IMR-90 (cell line): ENCODE data around the gene KLK14. TPM values are rescaled to one million over a fixed set of nuclear protein-coding genes. Genes with fewer than 3 reads are reported as not detected.

Source experiments
- ATAC-seq: fragments of 200-7000 bp; cut with Tn5 transposase; 2 replicates; pipeline ENCODE4 v1.9.1; 2020; ENCODE audit warnings: low read depth, mild to moderate bottlenecking, moderate library complexity
- BruUV-seq: library from RNA; stranded (reverse); fragments of 400-500 nt; replicated peaks from 2 replicates; lab custom pipeline; 2021; lab: Mats Ljungman, UMichigan
- CTCF ChIA-PET: fragments of 300-600 bp; formaldehyde crosslinking; extraction: SDS; loops from one replicate; lab custom pipeline; 2021; ENCODE audit warnings: antibody characterized with exemption; lab: Yijun Ruan, JAX
- POLR2A ChIA-PET: fragments of 300-600 bp; sonication (Branson Sonifier 250); formaldehyde crosslinking; loops from one replicate; lab custom pipeline; 2022; ENCODE audit warnings: antibody characterized with exemption; ENCODE audit not compliant: unreplicated experiment; lab: Charles Lee
- DNase-seq: peaks from one replicate; pipeline ENCODE4 v3.0.0; 2013
- H2AFZ ChIP-seq: replicated peaks from 2 replicates; pipeline ENCODE3; 2013; ENCODE audit warnings: low read length, mild to moderate bottlenecking; ENCODE audit not compliant: poor library complexity
- H2AK5ac ChIP-seq: 2 replicates; pipeline ENCODE4 v1.6.1; 2013; ENCODE audit warnings: low read depth, low read length, inconsistent platforms
- H2AK9ac ChIP-seq: replicated peaks from 2 replicates; pipeline ENCODE3; 2013; ENCODE audit warnings: mild to moderate bottlenecking, low read depth, low read length, moderate library complexity; ENCODE audit not compliant: poor library complexity
- H2BK120ac ChIP-seq: 2 replicates; pipeline ENCODE4 v1.6.1; 2013; ENCODE audit warnings: low read depth, low read length, inconsistent platforms
- H2BK15ac ChIP-seq: 3 replicates; pipeline ENCODE4 v1.6.1; 2013; ENCODE audit warnings: low read depth, low read length, inconsistent platforms
- H2BK20ac ChIP-seq: 2 replicates; pipeline ENCODE4 v1.6.1; 2013; ENCODE audit warnings: low read depth, mild to moderate bottlenecking, inconsistent platforms, low read length, moderate library complexity
- H2BK5ac ChIP-seq: 2 replicates; pipeline ENCODE4 v1.6.1; 2013; ENCODE audit warnings: mild to moderate bottlenecking, low read depth, low read length, inconsistent platforms; ENCODE audit not compliant: poor library complexity, severe bottlenecking
- H3K14ac ChIP-seq: replicated peaks from 2 replicates; pipeline ENCODE4 v1.6.1; 2013; ENCODE audit warnings: low read depth, low read length, inconsistent platforms
- H3K18ac ChIP-seq: 2 replicates; pipeline ENCODE4 v1.6.1; 2013; ENCODE audit warnings: low read depth, low read length, control low read depth
- H3K23ac ChIP-seq: 2 replicates; pipeline ENCODE4 v1.6.1; 2013; ENCODE audit warnings: low read depth, low read length, inconsistent platforms
- H3K27ac ChIP-seq: 2 replicates; pipeline ENCODE4 v1.5.1; 2013; ENCODE audit warnings: mild to moderate bottlenecking, control low read depth, low read length; ENCODE audit not compliant: insufficient read depth
- H3K27me3 ChIP-seq: 2 replicates; pipeline ENCODE4 v1.6.1; 2013; ENCODE audit warnings: low read length; ENCODE audit not compliant: control insufficient read depth, insufficient read depth
- H3K36me3 ChIP-seq: 2 replicates; pipeline ENCODE4 v1.6.1; 2013; ENCODE audit warnings: low read length, mixed read lengths; ENCODE audit not compliant: control insufficient read depth, insufficient read depth
- H3K4ac ChIP-seq: 2 replicates; pipeline ENCODE4 v1.6.1; 2013; ENCODE audit warnings: low read depth, low read length, inconsistent platforms
- H3K4me1 ChIP-seq: 2 replicates; pipeline ENCODE4 v1.6.1; 2013; ENCODE audit warnings: low read length, mixed read lengths; ENCODE audit not compliant: control insufficient read depth, insufficient read depth
- H3K4me2 ChIP-seq: 2 replicates; pipeline ENCODE4 v1.6.1; 2013; ENCODE audit warnings: low read depth, mild to moderate bottlenecking, control low read depth, low read length, moderate library complexity
- H3K4me3 ChIP-seq: 2 replicates; pipeline ENCODE4 v1.5.1; 2013; ENCODE audit warnings: low read depth, mild to moderate bottlenecking, control low read depth, low read length, moderate library complexity; ENCODE audit not compliant: insufficient read depth
- H3K56ac ChIP-seq: 2 replicates; pipeline ENCODE4 v1.6.1; 2013; ENCODE audit warnings: low read length, inconsistent platforms; ENCODE audit not compliant: insufficient read depth; ENCODE audit errors: extremely low read depth
- H3K79me1 ChIP-seq, 2 experiments: 2 replicates each; pipeline ENCODE4 v1.6.1; 2013; ENCODE audit warnings: low read length in 2 of 2, inconsistent platforms in 1 of 2, low read depth in 1 of 2
- H3K9ac ChIP-seq: 2 replicates; pipeline ENCODE4 v1.6.1; 2013; ENCODE audit warnings: low read depth, low read length, control low read depth
- H3K9me1 ChIP-seq: 2 replicates; pipeline ENCODE4 v1.6.1; 2013; ENCODE audit warnings: low read length, inconsistent platforms; ENCODE audit not compliant: insufficient read depth
- H3K9me3 ChIP-seq: 2 replicates; pipeline ENCODE4 v1.6.1; 2013; ENCODE audit warnings: low read length; ENCODE audit not compliant: control insufficient read depth, insufficient read depth
- H4K20me1 ChIP-seq: 2 replicates; pipeline ENCODE4 v1.6.1; 2013; ENCODE audit warnings: low read length, inconsistent platforms; ENCODE audit not compliant: insufficient read depth
- H4K5ac ChIP-seq: 2 replicates; pipeline ENCODE4 v1.6.1; 2013; ENCODE audit warnings: mild to moderate bottlenecking, low read depth, low read length, control low read depth
- H4K8ac ChIP-seq, 2 experiments: 2 replicates each; pipeline ENCODE4 v1.6.1; 2013; ENCODE audit warnings: low read depth in 2 of 2, low read length in 2 of 2, control low read depth in 1 of 2, inconsistent platforms in 1 of 2
- H4K91ac ChIP-seq: 2 replicates; pipeline ENCODE4 v1.6.1; 2013; ENCODE audit warnings: low read depth, low read length, inconsistent platforms; ENCODE audit not compliant: insufficient read depth
- BHLHE40 ChIP-seq: fragments of 150-350 bp; IDR thresholded peaks from 2 replicates; pipeline ENCODE4 v1.6.1; 2016; ENCODE audit warnings: mild to moderate bottlenecking, low read depth, low read length
- CEBPB ChIP-seq: IDR thresholded peaks from 2 replicates; pipeline ENCODE4 v1.6.1; 2012; ENCODE audit warnings: low read depth, low read length, improper control_type of control experiment
- CHD1 ChIP-seq: IDR thresholded peaks from 2 replicates; pipeline ENCODE4 v1.6.1; 2012; ENCODE audit warnings: low read depth, low read length, improper control_type of control experiment
- FOS ChIP-seq: fragments of 150-350 bp; IDR thresholded peaks from 2 replicates; pipeline ENCODE4 v1.6.1; 2016; ENCODE audit warnings: low read depth, low read length
- MAFK ChIP-seq: IDR thresholded peaks from 2 replicates; pipeline ENCODE4 v1.6.1; 2012; ENCODE audit warnings: low read depth, low read length, improper control_type of control experiment
- MAZ ChIP-seq: IDR thresholded peaks from 2 replicates; pipeline ENCODE4 v1.6.1; 2012; ENCODE audit warnings: low read depth, mild to moderate bottlenecking, low read length, improper control_type of control experiment, moderate library complexity, borderline replicate concordance
- MXI1 ChIP-seq: IDR thresholded peaks from 2 replicates; pipeline ENCODE4 v1.6.1; 2012; ENCODE audit warnings: low read depth, mild to moderate bottlenecking, low read length, moderate library complexity, borderline replicate concordance
- NFE2L2 ChIP-seq: fragments of 150-350 bp; IDR thresholded peaks from 2 replicates; pipeline ENCODE4 v1.6.1; 2016; ENCODE audit warnings: low read depth, mild to moderate bottlenecking, low read length
- POLR2A ChIP-seq: IDR thresholded peaks from 2 replicates; pipeline ENCODE4 v1.6.1; 2012; ENCODE audit warnings: mild to moderate bottlenecking, low read depth, low read length
- RAD21 ChIP-seq: IDR thresholded peaks from 2 replicates; pipeline ENCODE4 v1.6.1; 2012; ENCODE audit warnings: low read length, improper control_type of control experiment
- RCOR1 ChIP-seq: IDR thresholded peaks from 2 replicates; pipeline ENCODE4 v1.6.1; 2012; ENCODE audit warnings: mild to moderate bottlenecking, low read length, improper control_type of control experiment; ENCODE audit not compliant: insufficient replicate concordance
- RFX5 ChIP-seq: IDR thresholded peaks from 2 replicates; pipeline ENCODE4 v1.8.0; 2012; ENCODE audit warnings: low read depth, mild to moderate bottlenecking, low read length, moderate library complexity
- SMC3 ChIP-seq: fragments of 150-350 bp; IDR thresholded peaks from 2 replicates; pipeline ENCODE4 v1.6.1; 2016; ENCODE audit warnings: low read depth, mild to moderate bottlenecking, antibody characterized with exemption, low read length, moderate library complexity
- USF2 ChIP-seq: fragments of 150-350 bp; IDR thresholded peaks from 2 replicates; pipeline ENCODE4 v1.6.1; 2017; ENCODE audit warnings: mild to moderate bottlenecking, antibody characterized with exemption, low read length, low read depth
- WGBS, 2 experiments: methylation state at CpG; one replicate each; pipeline versions ENCODE4 v1.1.5 to v1.1.7; 2013; ENCODE audit warnings: missing lambda C conversion rate in 2 of 2; ENCODE audit not compliant: insufficient read length in 1 of 2; ENCODE audit errors: extremely low coverage in 2 of 2; 5-methylcytosine and 5-hydroxymethylcytosine counted together
- dilution Hi-C: fragments of 300-500 bp; cut with HindIII; formaldehyde crosslinking; loops from one replicate; pipeline ENCODE4 v1.14.3; 2018; ENCODE audit warnings: low sequenced_read_pairs; ENCODE audit not compliant: unreplicated experiment
- in situ Hi-C: fragments of 300-500 bp; cut with MboI; formaldehyde crosslinking; loops from 3 replicates; pipeline ENCODE4 v1.14.3; 2019; ENCODE audit warnings: low sequenced_read_pairs, inconsistent platforms, mixed read lengths
- intact Hi-C: fragments of 100-400 bp; cut with micrococcal nuclease; formaldehyde crosslinking; loops from 2 replicates; pipeline ENCODE4 v1.10.0; 2022
- polyA plus RNA-seq, 3 experiments: library from polyadenylated mRNA; depleted of rRNA; stranded (reverse); fragments of >200 nt; gene quantifications; 2 replicates each; pipeline ENCODE4 v1.2.3, GENCODE V29; 2012; ENCODE audit warnings: low replicate concordance in 1 of 3
- total RNA-seq: library from RNA; depleted of rRNA; stranded (reverse); fragments of >200 nt; gene quantifications from 2 replicates; pipeline ENCODE4 v1.2.3, GENCODE V29; 2012
- TF ChIP-seq, protein P1 (sequence below): conservative IDR thresholded peaks from 2 replicates; pipeline ENCODE4 v1.5.1; 2012; ENCODE audit warnings: mild to moderate bottlenecking, low read depth, low read length, improper control_type of control experiment
- TF ChIP-seq, protein P2 (sequence below): fragments of 150-350 bp; IDR thresholded peaks from 2 replicates; pipeline ENCODE4 v1.6.1; 2016; ENCODE audit warnings: low read depth, mild to moderate bottlenecking, low read length, moderate library complexity, borderline replicate concordance

Gene KLK14
- total and polyA plus RNA-seq, 2 of the 4 experiments (the other 2 are of a cell fraction), result not detected

- H3K4me2 ChIP-seq, result no peak overlapping the region
- H4K91ac ChIP-seq, result no peak overlapping the region
- no peak overlapping the region for H3K14ac ChIP-seq
- no CpG with 5 or more reads among the region's 4 CpGs for WGBS, 2 experiments
- H3K27me3 ChIP-seq, result no peaks in the 10 kb centered on the region
- H3K18ac ChIP-seq, result no peak overlapping the region
- no peak overlapping the region for H2BK20ac ChIP-seq
- H4K5ac ChIP-seq, result no peak overlapping the region
- in situ Hi-C loops (no loop called here), intact Hi-C loops (no loop called here), dilution Hi-C loops (no loop called here)
- H3K23ac ChIP-seq, result no peak overlapping the region
- no peak overlapping the region for H2BK15ac ChIP-seq
- no peak overlapping the region for H3K4ac ChIP-seq
- no peak overlapping the region for H2AFZ ChIP-seq
- H3K36me3 ChIP-seq, result no peaks in the 10 kb centered on the region
- peaks cover 2% of the 10 kb centered on the region; the same call in 1 of the 2 replicates for H3K9me3 ChIP-seq
- TF ChIP-seq NFE2L2 (no peak), POLR2A (no peak), RFX5 (no peak), MAZ (no peak), CHD1 (no peak), RCOR1 (no peak), FOS (no peak), CEBPB (no peak), MXI1 (no peak), USF2 (no peak), RAD21 (no peak), BHLHE40 (no peak), MAFK (no peak), SMC3 (no peak)
- TF ChIP-seq, protein P1, sequence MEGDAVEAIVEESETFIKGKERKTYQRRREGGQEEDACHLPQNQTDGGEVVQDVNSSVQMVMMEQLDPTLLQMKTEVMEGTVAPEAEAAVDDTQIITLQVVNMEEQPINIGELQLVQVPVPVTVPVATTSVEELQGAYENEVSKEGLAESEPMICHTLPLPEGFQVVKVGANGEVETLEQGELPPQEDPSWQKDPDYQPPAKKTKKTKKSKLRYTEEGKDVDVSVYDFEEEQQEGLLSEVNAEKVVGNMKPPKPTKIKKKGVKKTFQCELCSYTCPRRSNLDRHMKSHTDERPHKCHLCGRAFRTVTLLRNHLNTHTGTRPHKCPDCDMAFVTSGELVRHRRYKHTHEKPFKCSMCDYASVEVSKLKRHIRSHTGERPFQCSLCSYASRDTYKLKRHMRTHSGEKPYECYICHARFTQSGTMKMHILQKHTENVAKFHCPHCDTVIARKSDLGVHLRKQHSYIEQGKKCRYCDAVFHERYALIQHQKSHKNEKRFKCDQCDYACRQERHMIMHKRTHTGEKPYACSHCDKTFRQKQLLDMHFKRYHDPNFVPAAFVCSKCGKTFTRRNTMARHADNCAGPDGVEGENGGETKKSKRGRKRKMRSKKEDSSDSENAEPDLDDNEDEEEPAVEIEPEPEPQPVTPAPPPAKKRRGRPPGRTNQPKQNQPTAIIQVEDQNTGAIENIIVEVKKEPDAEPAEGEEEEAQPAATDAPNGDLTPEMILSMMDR, result no peak
- TF ChIP-seq, protein P2, sequence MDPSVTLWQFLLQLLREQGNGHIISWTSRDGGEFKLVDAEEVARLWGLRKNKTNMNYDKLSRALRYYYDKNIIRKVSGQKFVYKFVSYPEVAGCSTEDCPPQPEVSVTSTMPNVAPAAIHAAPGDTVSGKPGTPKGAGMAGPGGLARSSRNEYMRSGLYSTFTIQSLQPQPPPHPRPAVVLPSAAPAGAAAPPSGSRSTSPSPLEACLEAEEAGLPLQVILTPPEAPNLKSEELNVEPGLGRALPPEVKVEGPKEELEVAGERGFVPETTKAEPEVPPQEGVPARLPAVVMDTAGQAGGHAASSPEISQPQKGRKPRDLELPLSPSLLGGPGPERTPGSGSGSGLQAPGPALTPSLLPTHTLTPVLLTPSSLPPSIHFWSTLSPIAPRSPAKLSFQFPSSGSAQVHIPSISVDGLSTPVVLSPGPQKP, result no peak
- H3K79me1 ChIP-seq, result no peaks in the 10 kb centered on the region
- no TSS peak for BruUV-seq
- no peaks in the 10 kb centered on the region for H4K20me1 ChIP-seq
- ATAC-seq (no peak), DNase-seq (no peak)
- H2AK9ac ChIP-seq, result no peak overlapping the region
- no peak overlapping the region for H2BK120ac ChIP-seq
- H3K27ac ChIP-seq, result no peak overlapping the region
- no peak overlapping the region for H2AK5ac ChIP-seq
- H2BK5ac ChIP-seq, result no peak overlapping the region
- CTCF ChIA-PET, result no interaction called here
- no peaks in the 10 kb centered on the region for H3K9me1 ChIP-seq
- H4K8ac ChIP-seq, result no peak overlapping the region
- no peak overlapping the region for H3K4me3 ChIP-seq
- no peaks in the 10 kb centered on the region for H3K4me1 ChIP-seq
- no peak overlapping the region for H3K9ac ChIP-seq
- POLR2A ChIA-PET, result no interaction called here
- no peak overlapping the region for H3K56ac ChIP-seq
Measured at GRCh38 chr19:51060336-51060735, 22.4 kb downstream of the KLK14 start.
